Ascending aorta (tissue), 2 donors: ENCODE results near the gene TOPAZ1. TPM values are rescaled to one million over a fixed set of nuclear protein-coding genes. Genes with fewer than 3 reads are reported as not detected.

ENCODE experiments used
- DNase-seq, 2 donors: peaks; one replicate each; pipeline ENCODE4 v3.0.0-alpha.2; 2019; ENCODE audit warnings: low spot score in 2 of 2
- H3K27ac ChIP-seq, 2 donors: fragments of 200-600 bp; sonication (generic); one replicate each; pipeline ENCODE4 v1.5.1; 2016 to 2017; ENCODE audit warnings: mild to moderate bottlenecking in 1 of 2
- H3K27me3 ChIP-seq: fragments of 200-600 bp; sonication (generic); one replicate; pipeline ENCODE4 v1.5.1; 2017
- H3K36me3 ChIP-seq, 2 donors: fragments of 200-600 bp; sonication (generic); one replicate each; pipeline ENCODE4 v1.5.1; 2016
- H3K4me1 ChIP-seq, 2 donors: fragments of 200-600 bp; sonication (generic); one replicate each; pipeline ENCODE4 v1.5.1; 2016 to 2017; ENCODE audit warnings: mild to moderate bottlenecking in 1 of 2
- H3K4me3 ChIP-seq, 2 donors: fragments of 200-600 bp; sonication (generic); one replicate each; pipeline ENCODE4 v1.5.1; 2016 to 2017; ENCODE audit warnings: mild to moderate bottlenecking in 1 of 2
- H3K9me3 ChIP-seq, 2 donors: fragments of 200-600 bp; sonication (generic); one replicate each; pipeline ENCODE4 v1.5.1; 2016
- intact Hi-C: fragments of 100-400 bp; cut with DNase I; formaldehyde crosslinking; loops from one replicate; pipeline ENCODE4 v1.15.1; 2023
- total RNA-seq: library from RNA; depleted of rRNA; stranded (reverse); fragments of >200 nt; gene quantifications from one replicate; pipeline ENCODE4 v1.1.0, GENCODE V29; 2016
- TF ChIP-seq, protein P1 (sequence below), 3 experiments: fragments of 200-600 bp in 2 of 3; fragments of 450-650 bp in 1 of 3; sonication (generic) in 2 of 3; IDR thresholded peaks; one replicate each; pipeline ENCODE4 v1.5.1; 2016 to 2019; ENCODE audit warnings: antibody characterized with exemption in 3 of 3, mild to moderate bottlenecking in 1 of 3, moderate library complexity in 1 of 3

TOPAZ1 gene
- total RNA-seq, 1 donor from 2014 or later: not detected

DNA sequence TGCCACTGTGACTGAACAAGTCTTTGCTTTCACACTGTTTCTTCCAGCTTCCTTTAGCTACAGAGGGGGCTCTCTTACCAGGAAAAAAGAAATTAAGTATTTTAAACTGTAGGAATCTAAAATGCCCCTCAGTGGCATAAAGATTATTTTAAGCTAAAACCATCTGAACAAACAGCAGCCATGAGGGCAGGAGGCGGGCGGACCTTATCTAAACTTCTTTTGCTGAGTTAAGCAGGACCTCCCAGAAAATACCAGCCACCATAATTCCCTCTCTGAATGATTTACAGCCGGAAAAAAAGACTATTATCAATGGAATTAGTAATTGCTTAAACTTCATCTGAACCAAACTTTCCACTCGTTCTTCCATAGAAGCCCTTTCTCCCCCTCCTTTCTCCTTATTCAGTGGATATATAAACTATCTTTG lies 5.2 kb upstream of the TOPAZ1 start:
- Histone ChIP-seq H3K9me3 (no peaks in the 10 kb centered on the region), H3K4me3 (no peak overlapping the region), H3K36me3 (no peaks in the 10 kb centered on the region), H3K4me1 (no peaks in the 10 kb centered on the region), H3K27me3 (no peaks in the 10 kb centered on the region), H3K27ac (no peak overlapping the region)
- TF ChIP-seq, protein P1, sequence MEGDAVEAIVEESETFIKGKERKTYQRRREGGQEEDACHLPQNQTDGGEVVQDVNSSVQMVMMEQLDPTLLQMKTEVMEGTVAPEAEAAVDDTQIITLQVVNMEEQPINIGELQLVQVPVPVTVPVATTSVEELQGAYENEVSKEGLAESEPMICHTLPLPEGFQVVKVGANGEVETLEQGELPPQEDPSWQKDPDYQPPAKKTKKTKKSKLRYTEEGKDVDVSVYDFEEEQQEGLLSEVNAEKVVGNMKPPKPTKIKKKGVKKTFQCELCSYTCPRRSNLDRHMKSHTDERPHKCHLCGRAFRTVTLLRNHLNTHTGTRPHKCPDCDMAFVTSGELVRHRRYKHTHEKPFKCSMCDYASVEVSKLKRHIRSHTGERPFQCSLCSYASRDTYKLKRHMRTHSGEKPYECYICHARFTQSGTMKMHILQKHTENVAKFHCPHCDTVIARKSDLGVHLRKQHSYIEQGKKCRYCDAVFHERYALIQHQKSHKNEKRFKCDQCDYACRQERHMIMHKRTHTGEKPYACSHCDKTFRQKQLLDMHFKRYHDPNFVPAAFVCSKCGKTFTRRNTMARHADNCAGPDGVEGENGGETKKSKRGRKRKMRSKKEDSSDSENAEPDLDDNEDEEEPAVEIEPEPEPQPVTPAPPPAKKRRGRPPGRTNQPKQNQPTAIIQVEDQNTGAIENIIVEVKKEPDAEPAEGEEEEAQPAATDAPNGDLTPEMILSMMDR (IDR thresholded peaks at IDR 0.05): no peak
- DNase-seq: no peak
- intact Hi-C loops: no loop called here

DNA sequence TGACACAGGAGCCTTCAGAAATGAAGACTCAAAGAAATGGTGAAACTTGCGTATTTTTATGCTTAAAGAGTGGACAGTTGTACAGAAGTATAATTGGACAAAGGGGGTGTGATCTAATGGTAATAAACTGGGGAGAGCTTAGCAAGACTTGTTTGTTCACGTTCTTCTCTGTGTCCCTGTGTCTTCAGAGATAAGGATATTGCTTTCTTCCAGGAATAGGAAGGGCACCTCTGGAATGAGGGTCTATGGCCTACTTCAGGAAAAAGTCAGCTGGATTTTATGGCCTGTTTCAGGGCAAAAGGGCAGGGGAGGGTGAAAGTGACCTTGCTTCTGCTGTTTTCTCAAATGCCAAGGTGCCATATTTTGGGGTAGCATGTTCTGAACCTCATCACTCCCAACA lies 4.5 kb upstream of the TOPAZ1 start:
- H3K4me1 ChIP-seq: no peaks in the 10 kb centered on the region
- H3K36me3 ChIP-seq: no peaks in the 10 kb centered on the region
- no peak for DNase-seq
- H3K4me3 ChIP-seq: no peak overlapping the region
- no peaks in the 10 kb centered on the region for H3K9me3 ChIP-seq
- no peak overlapping the region for H3K27ac ChIP-seq
- TF ChIP-seq, protein P1 (IDR thresholded peaks at IDR 0.05): no peak
- intact Hi-C loops: no loop called here
- H3K27me3 ChIP-seq: no peaks in the 10 kb centered on the region

DNA sequence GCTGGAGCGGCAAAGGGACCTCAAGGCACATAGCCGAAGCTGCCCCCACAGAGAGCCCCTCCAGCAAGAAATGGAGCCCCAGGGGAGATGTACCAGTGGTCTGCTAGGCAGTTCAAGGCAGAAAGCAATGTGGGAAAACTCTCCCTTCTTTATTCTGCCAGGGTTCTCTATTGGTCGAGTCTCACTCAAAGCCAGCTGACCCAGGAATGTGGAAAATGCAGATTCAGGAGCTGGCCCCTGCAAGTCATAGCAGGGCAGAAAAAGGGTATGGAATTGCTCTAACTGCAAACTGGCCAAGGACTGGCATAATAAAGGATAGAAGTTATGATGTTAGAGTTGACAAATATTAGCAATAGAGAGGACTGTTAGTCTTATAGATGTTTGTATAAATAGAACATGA lies 4.0 kb upstream of the TOPAZ1 start:
- TF ChIP-seq, protein P1 (IDR thresholded peaks at IDR 0.05): no peak
- H3K27ac ChIP-seq: no peak overlapping the region
- no peaks in the 10 kb centered on the region for H3K4me1 ChIP-seq
- no peaks in the 10 kb centered on the region for H3K27me3 ChIP-seq
- intact Hi-C loops: no loop called here
- no peak overlapping the region for H3K4me3 ChIP-seq
- DNase-seq: no peak
- H3K36me3 ChIP-seq: no peaks in the 10 kb centered on the region
- H3K9me3 ChIP-seq: no peaks in the 10 kb centered on the region

DNA sequence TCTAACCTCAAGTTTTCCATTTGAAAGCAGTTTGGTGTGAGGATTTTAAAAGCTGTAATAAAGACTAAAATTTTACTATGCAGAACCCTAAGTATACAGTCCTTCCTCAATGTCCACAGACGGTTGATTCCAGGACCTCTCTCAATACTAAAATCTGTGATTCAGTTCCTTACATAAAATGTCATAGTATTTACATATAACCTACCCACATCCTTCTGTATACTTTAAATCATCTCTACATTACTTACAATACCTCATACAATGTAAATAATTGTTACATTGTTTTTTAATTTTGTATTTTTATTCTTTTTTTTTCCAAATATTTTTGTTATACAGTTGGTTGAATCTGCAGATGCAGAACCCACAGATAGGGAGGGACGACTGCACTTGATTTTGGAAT lies 2.8 kb upstream of the TOPAZ1 start:
- Histone ChIP-seq H3K36me3 (no peaks in the 10 kb centered on the region), H3K27ac (no peak overlapping the region), H3K9me3 (no peaks in the 10 kb centered on the region), H3K4me3 (no peak overlapping the region), H3K4me1 (no peaks in the 10 kb centered on the region), H3K27me3 (no peaks in the 10 kb centered on the region)
- DNase-seq: no peak
- intact Hi-C loops: no loop called here
- TF ChIP-seq, protein P1 (IDR thresholded peaks at IDR 0.05): no peak

DNA sequence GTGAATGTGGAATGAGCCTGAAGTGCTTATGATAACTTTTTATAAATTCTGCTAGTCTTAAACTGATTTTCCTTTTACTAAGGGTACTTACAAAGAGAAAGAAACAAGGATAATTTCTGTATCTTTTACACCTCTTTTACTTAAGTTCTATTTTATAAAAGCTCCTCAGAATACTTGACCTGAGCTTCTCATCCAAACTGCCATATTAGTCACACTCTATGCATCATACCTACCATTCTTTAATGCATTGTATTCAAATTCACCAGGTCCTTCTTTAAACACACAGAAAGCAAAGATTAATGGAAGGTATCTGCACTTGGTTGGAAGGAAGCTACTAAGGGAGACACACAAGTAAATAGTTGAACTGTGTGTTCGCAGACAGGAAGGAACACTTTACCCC lies 1.6 kb upstream of the TOPAZ1 start:
- intact Hi-C loops: no loop called here
- no peaks in the 10 kb centered on the region for H3K4me1 ChIP-seq
- no peak for DNase-seq
- no peaks in the 10 kb centered on the region for H3K36me3 ChIP-seq
- TF ChIP-seq, protein P1 (IDR thresholded peaks at IDR 0.05): no peak
- no peaks in the 10 kb centered on the region for H3K27me3 ChIP-seq
- H3K27ac ChIP-seq: no peak overlapping the region
- H3K9me3 ChIP-seq: no peaks in the 10 kb centered on the region
- H3K4me3 ChIP-seq: no peak overlapping the region

DNA sequence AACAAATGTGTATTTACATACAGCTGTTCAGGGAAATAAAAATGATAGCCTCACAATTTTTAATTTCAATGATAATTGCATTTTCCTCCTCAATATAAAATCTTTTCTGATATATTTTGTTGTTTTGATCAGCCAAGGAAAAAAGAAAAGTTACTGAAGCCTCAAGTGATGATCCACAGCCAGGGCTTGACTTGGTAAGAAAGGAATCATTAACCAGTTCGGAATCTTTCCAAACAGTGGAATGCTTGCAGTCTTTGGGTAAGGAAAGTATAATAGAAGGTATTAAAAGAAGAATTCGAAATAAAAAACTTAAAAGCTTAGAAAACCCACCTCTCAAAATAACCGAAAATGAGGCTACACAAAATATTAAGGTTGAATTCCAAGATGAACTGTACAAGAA lies 1.0 kb downstream of the TOPAZ1 start:
- Histone ChIP-seq H3K4me1 (no peaks in the 10 kb centered on the region), H3K27me3 (no peaks in the 10 kb centered on the region), H3K4me3 (no peak overlapping the region), H3K27ac (no peak overlapping the region), H3K9me3 (no peaks in the 10 kb centered on the region), H3K36me3 (no peaks in the 10 kb centered on the region)
- DNase-seq: no peak
- TF ChIP-seq, protein P1 (IDR thresholded peaks at IDR 0.05): no peak
- intact Hi-C loops: no loop called here
